ENCODE measurements around the gene ZBTB7C.

ZBTB7C gene

GRCh38 chr18:48418539-48419276 is 9.5 kb upstream of the ZBTB7C start:
- no peak for DNase-seq

- no peak for DNase-seq
Observed at GRCh38 chr18:48417985-48418384, 8.8 kb upstream of the ZBTB7C start.

GRCh38 chr18:48413342-48413741 is 4.2 kb upstream of the ZBTB7C start:
- no peak for DNase-seq

- DNase-seq = no peak
Observed at GRCh38 chr18:48412339-48412929, 3.3 kb upstream of the ZBTB7C start.

- DNase-seq = peak; percentile 56
Observed at GRCh38 chr18:48410095-48410920, 1.1 kb upstream of the ZBTB7C start.

GRCh38 chr18:48409591-48410094 is 460 bp upstream of the ZBTB7C start:
- no peak for DNase-seq

- no peak for DNase-seq
Observed at GRCh38 chr18:48408111-48408726, 964 bp downstream of the ZBTB7C start.

- DNase-seq = no peak
Observed at GRCh38 chr18:48407358-48407757, 1.8 kb downstream of the ZBTB7C start.

- DNase-seq = no peak
Observed at GRCh38 chr18:48405978-48406377, 3.2 kb downstream of the ZBTB7C start.

GRCh38 chr18:48404716-48405507 is 4.3 kb downstream of the ZBTB7C start:
- no peak for DNase-seq

- no peak for DNase-seq
Observed at GRCh38 chr18:48402953-48403352, 6.2 kb downstream of the ZBTB7C start.

GRCh38 chr18:48399303-48400075 is 9.7 kb downstream of the ZBTB7C start:
- DNase-seq = no peak

- DNase-seq = no peak
Observed at GRCh38 chr18:48398074-48398473, 11.1 kb downstream of the ZBTB7C start.

- DNase-seq = no peak
Observed at GRCh38 chr18:48397021-48397420, 12.2 kb downstream of the ZBTB7C start.

- no peak for DNase-seq
Observed at GRCh38 chr18:48396561-48396960, 12.6 kb downstream of the ZBTB7C start.

- DNase-seq = no peak
Observed at GRCh38 chr18:48395646-48396045, 13.5 kb downstream of the ZBTB7C start.

GRCh38 chr18:48394176-48394575 is 15.0 kb downstream of the ZBTB7C start:
- DNase-seq = no peak

GRCh38 chr18:48393776-48394175 is 15.4 kb downstream of the ZBTB7C start:
- DNase-seq = no peak

- DNase-seq = no peak
Observed at GRCh38 chr18:48393170-48393569, 16.0 kb downstream of the ZBTB7C start.

- DNase-seq = no peak
Observed at GRCh38 chr18:48392268-48392667, 16.9 kb downstream of the ZBTB7C start.

- DNase-seq = no peak
Observed at GRCh38 chr18:48391868-48392267, 17.3 kb downstream of the ZBTB7C start.

All from T-helper 9 cell (primary cell).